ENCODE data around the gene SPATA13. TPM values are rescaled to one million over a fixed set of nuclear protein-coding genes. Genes with fewer than 3 reads are reported as not detected.
"Not testable (repeated sequence)": the region's sequence is repeated elsewhere in the genome, so short reads cannot be mapped to it uniquely, and the experiment has no call there.

The SPATA13 gene
- total RNA-seq, 1 experiment from 2014 or later: 10.0 TPM

DNA sequence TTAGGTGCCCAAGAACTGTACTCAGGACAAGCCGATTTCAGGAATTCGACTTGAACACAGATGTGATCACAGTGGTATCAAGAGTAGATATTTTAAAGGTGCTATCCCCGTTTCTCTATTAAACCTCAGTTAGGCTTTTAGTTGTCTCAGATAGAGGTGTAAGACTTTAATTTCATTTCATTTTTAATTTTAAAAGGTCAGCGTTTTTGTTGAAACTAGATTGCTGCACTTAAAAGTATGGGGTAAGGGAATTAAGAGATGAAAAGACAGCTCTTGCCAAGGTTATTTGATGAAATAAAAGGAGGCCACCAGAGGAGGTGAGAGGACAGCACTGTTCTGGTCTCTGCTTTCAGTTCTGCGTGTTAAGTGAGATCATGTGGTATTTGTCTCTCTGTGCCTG, 48.6 kb downstream of the SPATA13 start:
- no peak for DNase-seq (ENCODE audit: low read depth)
- in situ Hi-C loops (cut with HindIII; ENCODE audit: low pct_unique_long_range_greater_than_20kb, low sequenced_read_pairs): no loop called here

DNA sequence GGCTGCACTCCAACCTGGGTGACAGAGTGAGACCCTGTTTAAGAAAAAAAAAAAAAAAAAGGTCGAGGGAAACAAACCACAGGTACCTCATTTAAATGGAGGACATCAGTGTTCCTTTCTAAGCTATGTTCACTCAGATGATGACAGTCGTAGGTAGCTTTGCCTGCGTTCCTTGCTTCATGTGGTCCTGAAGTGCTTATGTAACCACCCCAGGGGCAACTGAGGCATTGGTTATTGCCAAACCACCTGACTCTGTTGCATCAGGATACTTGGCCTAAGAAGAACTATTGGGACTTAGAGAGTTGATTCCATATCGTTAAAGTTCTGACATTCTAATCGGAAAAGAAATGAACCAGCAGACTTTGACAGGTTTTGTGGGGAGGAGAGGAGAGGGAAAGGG, 51.7 kb downstream of the SPATA13 start:
- DNase-seq (ENCODE audit: low read depth): no peak
- in situ Hi-C loops (cut with HindIII; ENCODE audit: low pct_unique_long_range_greater_than_20kb, low sequenced_read_pairs): loop anchor here (10.0 kb wide), 1 partner anchor 67 kb away; no protein-coding TSS in a partner anchor

DNA sequence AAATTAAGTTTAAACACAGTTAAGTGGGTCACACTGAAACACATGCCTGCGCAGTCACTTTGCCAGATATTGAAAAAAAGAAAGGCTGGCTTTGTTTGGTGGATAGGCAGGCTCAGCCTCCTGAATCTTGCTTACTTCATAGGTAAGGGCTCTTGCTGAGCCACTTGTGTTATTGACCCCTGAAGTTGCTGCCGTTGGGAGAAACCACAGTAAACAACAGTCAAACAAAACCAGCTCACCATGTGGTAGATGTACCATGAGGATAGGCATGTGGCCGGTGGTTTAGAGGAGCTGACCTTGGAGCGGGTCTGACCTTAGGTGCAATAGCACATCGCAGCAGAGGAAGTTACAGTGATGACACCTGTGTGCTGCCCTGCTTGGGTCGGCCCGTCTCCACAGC, 52.2 kb downstream of the SPATA13 start:
- in situ Hi-C loops (cut with HindIII; ENCODE audit: low pct_unique_long_range_greater_than_20kb, low sequenced_read_pairs): loop anchor here (10.0 kb wide), 1 partner anchor 68 kb away; no protein-coding TSS in a partner anchor
- DNase-seq (ENCODE audit: low read depth): no peak

DNA sequence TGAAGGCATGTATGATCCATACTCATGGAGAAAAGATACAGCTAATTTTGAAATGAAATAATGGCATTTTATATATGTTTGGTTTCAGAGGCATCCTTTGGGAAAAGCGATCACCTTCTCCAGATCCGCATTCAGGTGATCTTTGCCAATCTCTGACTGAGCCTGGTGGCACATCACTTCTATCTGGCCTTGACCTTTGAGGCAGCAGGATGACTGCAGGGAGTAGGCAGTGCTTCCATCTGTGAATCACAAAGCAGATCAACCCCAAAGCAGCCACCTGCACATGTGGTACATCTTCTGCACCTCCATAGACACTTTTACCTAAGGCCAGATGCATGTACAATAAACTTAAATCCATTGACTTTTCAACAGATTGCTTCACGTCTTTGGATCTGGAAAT, 53.4 kb downstream of the SPATA13 start:
- in situ Hi-C loops (cut with HindIII; ENCODE audit: low pct_unique_long_range_greater_than_20kb, low sequenced_read_pairs): loop anchor here (10.0 kb wide), 1 partner anchor 69 kb away; no protein-coding TSS in a partner anchor

DNA sequence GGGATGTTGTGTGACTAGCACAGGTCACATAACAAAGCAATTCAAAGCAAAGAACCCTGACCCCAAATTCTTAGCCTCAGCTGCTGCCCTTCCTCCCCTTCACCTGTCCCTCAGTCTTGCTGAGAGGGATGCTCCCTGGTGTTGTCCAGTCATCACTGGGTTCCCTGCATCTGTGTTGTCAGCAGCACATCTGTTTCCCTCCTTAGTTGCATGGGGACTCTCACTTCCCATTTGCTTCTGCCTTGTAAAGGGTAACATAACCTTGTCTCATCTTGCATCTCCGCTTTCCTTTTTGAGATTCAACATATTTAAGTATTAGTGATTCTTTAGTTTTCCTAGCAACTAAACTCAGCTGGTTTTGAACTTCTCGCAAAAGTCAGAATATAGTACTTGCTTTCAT, 54.0 kb downstream of the SPATA13 start:
- in situ Hi-C loops (cut with HindIII; ENCODE audit: low pct_unique_long_range_greater_than_20kb, low sequenced_read_pairs): loop anchor here (10.0 kb wide), 1 partner anchor 70 kb away; no protein-coding TSS in a partner anchor

More for the DNA sequence above, 53.4 kb downstream of the SPATA13 start:
- no peak for DNase-seq (ENCODE audit: low read depth)

DNA sequence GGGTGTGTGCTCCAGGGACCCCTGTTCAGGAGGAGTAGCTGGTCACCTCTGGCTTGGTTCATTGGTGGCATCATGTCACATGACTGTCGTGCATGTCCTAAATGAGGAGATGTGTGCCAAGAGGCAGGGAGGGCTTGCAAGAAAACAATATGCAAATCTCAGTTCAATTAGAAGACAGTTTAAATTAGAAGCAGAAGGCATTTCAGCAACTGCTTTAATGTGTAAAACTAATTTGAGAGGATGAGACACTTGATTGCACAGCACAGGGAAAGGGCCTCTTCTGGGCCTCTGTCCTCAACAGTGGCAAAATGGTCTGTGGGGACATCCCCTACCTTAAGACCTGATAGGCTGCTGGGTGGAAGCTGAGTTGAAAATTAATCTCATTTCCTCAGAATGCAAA, 54.6 kb downstream of the SPATA13 start:
- DNase-seq (ENCODE audit: low read depth): no peak
- in situ Hi-C loops (cut with HindIII; ENCODE audit: low pct_unique_long_range_greater_than_20kb, low sequenced_read_pairs): loop anchor here (10.0 kb wide), 1 partner anchor 70 kb away; no protein-coding TSS in a partner anchor

More for the DNA sequence above, 54.0 kb downstream of the SPATA13 start:
- DNase-seq (ENCODE audit: low read depth): no peak

DNA sequence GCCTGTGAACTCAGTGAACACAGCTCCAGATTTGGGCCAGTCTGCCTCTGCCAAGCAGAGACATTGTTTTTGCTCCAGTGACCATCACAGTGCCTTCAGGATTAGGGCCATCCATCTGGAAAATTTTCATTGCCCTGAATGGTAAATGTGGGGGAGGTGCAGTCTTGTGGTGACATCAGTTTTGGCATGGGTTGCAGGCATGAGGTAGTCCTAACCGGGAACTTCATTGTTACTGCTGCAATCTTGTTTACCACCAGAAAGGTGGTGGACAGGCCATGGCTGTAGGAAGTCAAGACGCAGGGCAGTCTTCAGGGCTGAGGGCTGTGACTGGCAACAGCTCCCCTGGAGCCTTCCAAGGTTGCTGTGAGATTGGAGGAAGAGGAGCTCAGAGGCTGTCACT, 55.2 kb downstream of the SPATA13 start:
- DNase-seq (ENCODE audit: low read depth): peak; percentile 79
- in situ Hi-C loops (cut with HindIII; ENCODE audit: low pct_unique_long_range_greater_than_20kb, low sequenced_read_pairs): loop anchor here (10.0 kb wide), 1 partner anchor 71 kb away; no protein-coding TSS in a partner anchor

DNA sequence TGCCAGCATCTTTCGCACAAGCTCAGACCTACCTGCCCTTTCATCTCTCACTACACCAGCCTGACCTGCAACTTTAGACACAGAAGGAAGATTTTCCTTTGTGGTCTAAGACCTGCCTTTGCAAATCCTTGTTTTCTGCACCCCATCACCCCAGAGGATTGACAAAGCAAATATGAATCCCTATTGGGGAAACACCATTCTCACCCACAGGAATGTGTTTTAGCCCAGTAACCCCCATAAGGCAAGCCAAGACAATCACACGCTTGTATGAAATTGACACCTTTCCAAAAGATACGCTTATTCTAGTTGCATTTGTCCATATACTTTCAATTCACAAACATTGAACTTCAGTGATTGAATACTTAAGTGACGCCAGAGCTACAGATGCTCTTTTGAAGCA, 55.7 kb downstream of the SPATA13 start:
- in situ Hi-C loops (cut with HindIII; ENCODE audit: low pct_unique_long_range_greater_than_20kb, low sequenced_read_pairs): loop anchor here (10.0 kb wide), 1 partner anchor 71 kb away; no protein-coding TSS in a partner anchor

DNA sequence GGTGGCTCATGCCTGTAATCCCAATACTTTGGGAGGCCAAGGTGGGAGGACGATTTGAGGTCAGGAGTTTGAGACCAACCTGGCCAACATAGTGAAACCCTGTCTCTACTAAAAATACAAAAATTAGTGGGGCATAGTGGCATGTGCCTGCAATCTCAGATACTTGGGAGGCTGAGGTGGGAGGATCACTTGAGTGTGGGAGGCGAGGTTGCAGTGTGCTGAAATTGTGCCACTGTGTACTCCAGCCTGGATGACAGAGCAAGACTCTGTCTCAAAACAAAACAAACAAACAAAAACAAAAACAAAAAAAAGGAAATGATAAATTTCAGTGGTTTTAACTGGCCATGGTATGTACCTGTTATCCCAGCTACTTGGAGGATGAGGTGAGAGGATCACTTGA, 56.3 kb downstream of the SPATA13 start:
- not testable (repeated sequence) for DNase-seq (ENCODE audit: low read depth)
- in situ Hi-C loops (cut with HindIII; ENCODE audit: low pct_unique_long_range_greater_than_20kb, low sequenced_read_pairs): loop anchor here (10.0 kb wide), 1 partner anchor 72 kb away; no protein-coding TSS in a partner anchor

More for the DNA sequence above, 55.7 kb downstream of the SPATA13 start:
- no peak for DNase-seq (ENCODE audit: low read depth)

DNA sequence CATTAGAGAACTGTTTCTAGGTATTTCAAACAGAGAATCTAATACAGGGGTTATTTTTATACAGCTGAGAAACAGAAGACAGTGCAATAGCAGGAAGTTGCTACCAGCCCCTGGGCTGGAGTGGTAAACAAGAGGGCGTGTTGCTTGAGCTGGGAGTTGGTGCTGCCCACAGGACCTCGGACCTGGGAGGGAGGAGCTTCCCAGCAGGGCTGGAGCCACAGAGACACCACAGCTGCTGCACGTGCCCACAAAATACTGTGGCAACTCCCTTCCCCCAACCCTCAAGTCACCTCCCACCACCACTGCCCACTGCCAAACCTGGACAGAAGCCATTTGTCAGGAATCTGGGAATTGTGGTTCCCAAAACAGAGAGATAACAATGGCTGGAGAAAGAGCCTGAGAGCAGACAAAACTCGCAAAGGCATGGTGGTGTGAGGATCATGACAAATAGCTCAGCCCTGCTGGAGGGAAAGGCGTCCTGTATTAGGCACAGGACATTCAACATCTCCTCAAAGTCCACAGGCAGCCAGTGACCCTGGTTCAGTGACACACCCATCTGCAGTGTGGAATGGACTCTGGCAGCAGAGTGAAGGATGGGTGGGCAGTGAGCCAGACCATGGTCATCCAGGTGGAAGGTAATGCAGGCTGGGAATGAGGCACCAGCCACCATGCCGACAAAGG, 57.2 kb downstream of the SPATA13 start:
- no peak for DNase-seq (ENCODE audit: low read depth)

DNA sequence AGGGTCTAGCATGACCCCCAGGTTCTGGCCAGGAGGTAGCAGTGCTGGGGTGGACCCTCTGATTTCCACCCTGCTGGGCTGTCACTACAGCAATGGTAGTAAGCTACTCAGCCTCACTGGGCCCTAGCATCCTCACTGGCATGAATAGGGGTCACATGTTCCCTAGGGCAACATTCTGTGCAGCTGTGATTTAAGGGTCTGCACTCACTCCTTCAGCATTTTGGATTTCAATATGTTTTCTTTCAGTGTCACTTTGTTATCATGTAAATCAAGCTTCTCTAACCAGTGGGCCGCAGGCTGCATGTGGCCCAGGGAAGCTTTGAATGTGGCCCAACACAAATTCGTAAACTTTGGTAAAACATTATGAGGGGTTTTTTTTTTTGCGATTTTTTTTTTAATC, 57.8 kb downstream of the SPATA13 start:
- DNase-seq (ENCODE audit: low read depth): no peak
- in situ Hi-C loops (cut with HindIII; ENCODE audit: low pct_unique_long_range_greater_than_20kb, low sequenced_read_pairs): loop anchor here (10.0 kb wide), 1 partner anchor 74 kb away; no protein-coding TSS in a partner anchor

More for the DNA sequence above, 57.2 kb downstream of the SPATA13 start:
- in situ Hi-C loops (cut with HindIII; ENCODE audit: low pct_unique_long_range_greater_than_20kb, low sequenced_read_pairs): loop anchor here (10.0 kb wide), 1 partner anchor 73 kb away; no protein-coding TSS in a partner anchor

DNA sequence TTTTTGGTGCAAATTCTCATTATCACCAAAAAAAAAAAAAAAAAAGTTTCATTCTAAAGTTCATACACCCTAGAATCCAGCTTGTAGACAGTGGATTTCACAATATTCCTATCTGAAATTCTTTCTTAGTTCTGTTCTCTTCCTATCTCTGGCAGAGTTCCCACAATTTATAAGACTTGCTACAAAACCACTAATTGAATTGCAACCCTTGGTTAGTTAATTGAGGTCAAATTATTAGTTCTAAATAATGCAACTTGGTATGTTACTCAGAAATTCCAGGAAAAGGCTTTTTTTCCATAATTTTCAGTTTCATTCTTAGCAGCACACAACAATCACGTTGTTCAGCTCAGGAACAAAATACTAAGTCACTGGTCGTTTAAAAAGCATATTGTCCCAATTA, 58.5 kb downstream of the SPATA13 start:
- DNase-seq (ENCODE audit: low read depth): no peak
- in situ Hi-C loops (cut with HindIII; ENCODE audit: low pct_unique_long_range_greater_than_20kb, low sequenced_read_pairs): loop anchor here (10.0 kb wide), 1 partner anchor 74 kb away; no protein-coding TSS in a partner anchor

DNA sequence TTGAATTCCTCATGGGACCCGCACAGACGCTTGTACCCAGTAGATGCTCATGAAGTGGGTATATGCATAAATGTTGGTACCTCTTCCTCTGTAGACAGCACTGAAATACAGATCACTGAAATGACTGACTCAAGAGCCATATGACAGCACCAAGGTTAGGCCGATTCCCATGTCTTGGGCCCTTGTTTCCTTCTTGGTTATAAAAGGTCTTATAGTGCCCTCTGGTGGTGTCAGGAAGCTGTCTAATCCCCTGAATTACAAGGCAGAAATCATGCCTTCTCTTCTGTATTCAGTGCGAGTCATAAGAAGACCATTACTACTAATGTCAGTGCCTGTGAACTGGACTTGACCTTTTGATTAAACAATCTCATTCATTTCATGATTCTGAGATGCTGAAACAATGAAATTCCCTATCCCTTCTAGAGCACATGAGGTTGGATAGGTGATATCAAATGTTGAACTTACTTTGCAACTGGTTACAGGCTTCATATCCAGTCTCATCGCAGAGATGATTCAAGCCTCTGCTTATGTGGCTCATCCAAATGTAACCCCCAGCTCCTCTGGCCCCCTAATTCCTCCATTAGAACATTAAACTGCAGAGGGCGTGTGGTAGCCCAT, 59.7 kb downstream of the SPATA13 start:
- in situ Hi-C loops (cut with HindIII; ENCODE audit: low pct_unique_long_range_greater_than_20kb, low sequenced_read_pairs): no loop called here
- DNase-seq (ENCODE audit: low read depth): peak; percentile 69

DNA sequence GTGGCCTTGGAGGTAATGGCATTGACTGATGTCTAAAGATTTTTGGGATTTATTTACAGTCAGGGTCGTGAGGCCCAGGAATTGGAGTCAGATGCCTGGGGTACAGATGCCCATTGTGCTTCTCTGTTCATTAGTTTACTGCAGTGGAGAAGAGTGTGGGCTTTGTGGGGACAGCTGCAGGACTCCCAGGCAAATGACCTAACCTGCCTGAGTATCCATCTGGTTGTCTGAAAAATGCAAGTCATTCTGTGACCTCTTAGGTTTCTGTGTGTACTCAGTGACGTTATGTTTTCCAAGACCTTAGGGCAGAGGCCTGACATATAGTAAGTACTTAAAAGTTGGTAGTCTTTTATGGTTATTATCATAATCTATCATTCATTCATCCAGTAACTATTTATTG, 60.5 kb downstream of the SPATA13 start:
- in situ Hi-C loops (cut with HindIII; ENCODE audit: low pct_unique_long_range_greater_than_20kb, low sequenced_read_pairs): no loop called here

DNA sequence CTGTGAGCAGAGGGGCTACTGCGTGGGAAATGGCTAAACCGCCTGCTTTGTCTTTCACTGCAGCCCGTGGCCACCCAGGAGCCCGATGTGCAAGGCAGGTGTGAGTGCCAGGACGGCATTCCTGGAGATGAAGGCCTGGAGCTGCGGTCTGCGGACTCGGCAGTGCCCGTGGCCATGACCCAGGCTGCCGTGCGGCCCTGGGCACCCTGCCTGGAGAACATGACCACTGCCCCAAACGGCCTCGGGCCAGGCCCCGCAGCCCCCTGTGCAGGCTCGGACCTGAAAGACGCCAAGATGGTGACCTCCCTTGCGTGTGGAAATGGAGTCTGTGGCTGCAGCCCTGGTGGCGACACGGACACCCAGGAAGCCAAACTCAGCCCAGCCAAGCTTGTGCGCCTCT, 62.2 kb downstream of the SPATA13 start:
- in situ Hi-C loops (cut with HindIII; ENCODE audit: low pct_unique_long_range_greater_than_20kb, low sequenced_read_pairs): no loop called here

More for the DNA sequence above, 60.5 kb downstream of the SPATA13 start:
- peak; percentile 47 for DNase-seq (ENCODE audit: low read depth)

DNA sequence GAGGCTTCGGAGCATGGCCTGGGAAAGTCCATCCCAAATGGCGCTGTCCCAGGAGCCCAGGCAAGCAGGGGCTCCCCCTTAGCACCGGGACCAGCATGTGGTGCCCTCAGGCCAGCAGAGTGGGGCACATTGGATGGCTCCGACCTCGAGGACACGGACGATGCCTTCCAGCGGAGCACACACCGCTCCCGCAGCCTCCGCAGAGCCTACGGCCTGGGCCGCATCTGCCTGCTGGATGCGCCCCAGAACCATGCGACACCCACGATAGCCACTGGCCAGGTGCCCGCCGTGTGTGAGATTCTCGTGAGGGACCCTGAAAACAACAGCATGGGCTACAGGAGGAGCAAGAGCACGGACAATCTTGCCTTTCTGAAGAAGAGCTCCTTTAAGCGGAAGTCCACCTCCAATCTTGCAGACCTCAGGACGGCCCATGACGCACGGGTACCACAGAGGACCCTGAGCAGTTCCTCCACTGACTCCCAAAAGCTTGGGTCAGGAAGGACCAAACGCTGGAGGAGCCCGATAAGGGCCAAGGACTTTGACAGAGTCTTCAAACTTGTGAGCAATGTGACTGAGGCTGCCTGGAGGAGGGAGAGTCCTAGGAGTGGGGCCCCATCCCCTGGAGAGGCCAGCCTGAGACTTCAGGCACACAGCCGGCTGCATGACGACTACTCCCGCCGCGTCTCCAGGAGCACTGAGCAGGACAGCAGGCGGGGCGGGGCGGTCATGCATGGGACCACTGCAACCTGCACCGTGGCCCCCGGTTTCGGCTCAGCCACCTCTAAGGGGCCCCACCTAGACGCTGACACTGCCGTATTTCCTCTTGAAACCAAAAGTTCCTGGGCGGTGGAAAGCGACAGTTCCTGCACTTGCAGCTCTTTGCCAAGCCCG, 63.1 kb downstream of the SPATA13 start:
- in situ Hi-C loops (cut with HindIII; ENCODE audit: low pct_unique_long_range_greater_than_20kb, low sequenced_read_pairs): no loop called here
- DNase-seq (ENCODE audit: low read depth): no peak

More for the DNA sequence above, 62.2 kb downstream of the SPATA13 start:
- no peak for DNase-seq (ENCODE audit: low read depth)

DNA sequence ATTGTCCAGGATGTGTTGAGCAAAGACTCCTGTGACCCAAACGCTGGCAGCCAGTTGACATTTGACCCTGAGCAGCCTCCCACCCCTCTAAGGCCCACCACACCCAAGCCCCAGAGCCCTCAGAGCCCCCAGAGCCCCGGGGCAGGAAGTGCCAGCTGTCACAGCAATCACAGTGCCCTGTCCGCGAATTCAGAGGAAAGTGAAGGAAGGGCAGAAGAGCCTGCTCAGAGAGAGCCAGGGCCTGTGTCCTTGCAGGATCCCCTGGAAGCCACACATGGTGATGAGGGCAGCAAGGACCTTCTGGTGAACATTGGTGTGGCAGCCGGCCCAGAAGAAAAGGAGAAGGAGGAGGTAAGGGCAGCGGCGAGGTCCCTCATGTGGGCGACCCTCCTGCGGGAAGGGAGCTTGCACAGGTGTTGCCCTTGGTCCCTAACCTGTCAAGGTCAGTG, 63.7 kb downstream of the SPATA13 start:
- no peak for DNase-seq (ENCODE audit: low read depth)
- in situ Hi-C loops (cut with HindIII; ENCODE audit: low pct_unique_long_range_greater_than_20kb, low sequenced_read_pairs): no loop called here

DNA sequence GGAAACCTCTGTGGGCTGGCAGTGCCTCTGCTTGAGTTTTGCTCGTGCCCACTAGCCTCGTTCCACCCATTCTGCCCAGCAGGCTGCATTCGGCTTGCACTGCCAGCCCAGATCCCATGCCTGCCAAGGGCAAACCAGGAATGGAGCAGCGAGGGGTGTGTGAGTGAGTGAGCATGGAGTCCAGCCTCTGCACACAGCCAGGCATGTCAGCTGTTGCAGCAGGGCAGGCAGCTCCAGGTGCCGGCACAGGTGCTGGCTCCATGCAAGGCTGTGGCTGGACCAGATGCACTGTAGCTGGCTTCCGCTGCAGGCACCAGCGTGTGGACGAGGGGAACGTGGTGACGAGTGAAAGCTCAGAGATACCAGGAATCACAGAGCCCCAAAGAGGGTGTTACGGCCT, 64.5 kb downstream of the SPATA13 start:
- in situ Hi-C loops (cut with HindIII; ENCODE audit: low pct_unique_long_range_greater_than_20kb, low sequenced_read_pairs): no loop called here

More for the DNA sequence above, 64.5 kb downstream of the SPATA13 start:
- no peak for DNase-seq (ENCODE audit: low read depth)

Data from Caki2 (cell line).